K562 (cell line): ENCODE measurements around the gene KRT8. TPM values are rescaled to one million over a fixed set of nuclear protein-coding genes. Genes with fewer than 3 reads are reported as not detected.

Experiments
- ARNT ChIP-seq, 2 experiments: fragments of 450-650 bp; IDR thresholded peaks; 2 replicates each; pipeline ENCODE4 v1.6.1; 2016; ENCODE audit warnings: mild to moderate bottlenecking in 1 of 2
- CC2D1A ChIP-seq: fragments of 450-650 bp; IDR thresholded peaks from 2 replicates; pipeline ENCODE4 v1.6.1; 2017; ENCODE audit warnings: mild to moderate bottlenecking
- CCNT2 ChIP-seq: IDR thresholded peaks from 2 replicates; pipeline ENCODE4 v1.6.1; 2011; ENCODE audit warnings: borderline replicate concordance, low read depth, mild to moderate bottlenecking, moderate library complexity, mixed read lengths, low read length; ENCODE audit not compliant: insufficient read length; ENCODE audit errors: extremely low read depth
- CXXC5 ChIP-seq: fragments of 250-450 bp; sonication (Bioruptor Pico); IDR thresholded peaks from 2 replicates; pipeline ENCODE4 v1.8.0; 2022; ENCODE audit warnings: inconsistent platforms, mild to moderate bottlenecking, moderate library complexity
- DIDO1 ChIP-seq: fragments of 450-650 bp; IDR thresholded peaks from 2 replicates; pipeline ENCODE4 v1.6.1; 2016; ENCODE audit warnings: low read depth, missing biosample characterization, missing genetic modification characterization
- E2F4 ChIP-seq: sonication (generic); formaldehyde crosslinking; IDR thresholded peaks from 2 replicates; pipeline ENCODE4 v1.8.0; 2022; ENCODE audit warnings: mild to moderate bottlenecking, low read depth, missing genetic modification reagents
- EP300 ChIP-seq: IDR thresholded peaks from 2 replicates; pipeline ENCODE4 v1.6.1; 2012; ENCODE audit warnings: low read length, improper control_type of control experiment
- FOS ChIP-seq: IDR thresholded peaks from 3 replicates; pipeline ENCODE4 v1.6.1; 2011; ENCODE audit not compliant: insufficient read length; ENCODE audit errors: extremely low read depth
- GTF3C2 ChIP-seq: IDR thresholded peaks from 3 replicates; pipeline ENCODE4 v1.6.1; 2011; ENCODE audit warnings: borderline replicate concordance, mild to moderate bottlenecking, moderate library complexity; ENCODE audit not compliant: insufficient read length; ENCODE audit errors: extremely low read depth
- HCFC1 ChIP-seq: IDR thresholded peaks from 2 replicates; pipeline ENCODE4 v1.6.1; 2012; ENCODE audit warnings: low read depth, low read length, improper control_type of control experiment
- HDAC3 ChIP-seq: fragments of 450-650 bp; IDR thresholded peaks from 2 replicates; pipeline ENCODE4 v1.6.1; 2018; ENCODE audit warnings: borderline replicate concordance, mild to moderate bottlenecking, moderate library complexity; ENCODE audit not compliant: partially characterized antibody
- MTA3 ChIP-seq: fragments of 450-650 bp; formaldehyde crosslinking; IDR thresholded peaks from 2 replicates; pipeline ENCODE4 v1.6.1; 2017; ENCODE audit warnings: mild to moderate bottlenecking, borderline replicate concordance
- NFIX ChIP-seq: fragments of 250-450 bp; sonication (Bioruptor Pico); IDR thresholded peaks from 2 replicates; pipeline ENCODE4 v1.4.0; 2020; ENCODE audit warnings: low read depth, mild to moderate bottlenecking, moderate library complexity
- NFYB ChIP-seq: IDR thresholded peaks from 2 replicates; pipeline ENCODE4 v1.6.1; 2011; ENCODE audit warnings: mild to moderate bottlenecking, moderate library complexity; ENCODE audit not compliant: insufficient read length; ENCODE audit errors: extremely low read depth
- PML ChIP-seq: IDR thresholded peaks from 2 replicates; pipeline ENCODE4 v1.6.1; 2012; ENCODE audit warnings: low read length, inconsistent platforms
- PTRF ChIP-seq: fragments of 450-650 bp; IDR thresholded peaks from 2 replicates; pipeline ENCODE4 v1.6.1; 2016; ENCODE audit warnings: mild to moderate bottlenecking, missing genetic modification characterization, missing compliant biosample characterization
- RBBP5 ChIP-seq: fragments of 200-600 bp; sonication (generic); IDR thresholded peaks from 2 replicates; pipeline ENCODE4 v1.6.1; 2012; ENCODE audit warnings: borderline replicate concordance, mild to moderate bottlenecking, low read length, control low read depth, inconsistent platforms; ENCODE audit not compliant: insufficient read depth, poor library complexity, severe bottlenecking
- RBM25 ChIP-seq: fragments of 200-400 bp; formaldehyde crosslinking; IDR thresholded peaks from 2 replicates; pipeline ENCODE4 v1.6.1; 2018; ENCODE audit warnings: low read length, low read depth, moderate library complexity; ENCODE audit not compliant: severe bottlenecking
- RFX5 ChIP-seq: IDR thresholded peaks from 2 replicates; pipeline ENCODE4 v1.6.1; 2011; ENCODE audit warnings: low read depth, mild to moderate bottlenecking, improper control_type of control experiment, low read length
- TAL1 ChIP-seq: fragments of 450-650 bp; IDR thresholded peaks from 2 replicates; pipeline ENCODE4 v1.6.1; 2016; ENCODE audit warnings: mild to moderate bottlenecking
- ZNF232 ChIP-seq: sonication (generic); formaldehyde crosslinking; IDR thresholded peaks from 2 replicates; pipeline ENCODE4 v1.8.0; 2022; ENCODE audit warnings: mild to moderate bottlenecking, missing genetic modification reagents
- ZNF311 ChIP-seq: fragments of 250-450 bp; sonication (Bioruptor Pico); IDR thresholded peaks from 2 replicates; pipeline ENCODE4 v1.4.0; 2020; ENCODE audit warnings: mild to moderate bottlenecking, moderate library complexity
- ZNF511 ChIP-seq: sonication (generic); formaldehyde crosslinking; IDR thresholded peaks from 2 replicates; pipeline ENCODE4 v1.8.0; 2022; ENCODE audit warnings: mild to moderate bottlenecking, missing genetic modification reagents
- ZNF778 ChIP-seq: fragments of 450-650 bp; formaldehyde crosslinking; IDR thresholded peaks from 2 replicates; pipeline ENCODE4 v1.4.0; 2020; ENCODE audit warnings: mild to moderate bottlenecking, moderate library complexity
- polyA plus RNA-seq, 8 experiments: library from polyadenylated mRNA; depleted of rRNA in 4 of 8; stranded (reverse) in 5 of 8; unstranded in 3 of 8; fragments of >200 nt; fragmentation: Nextera tagmentation in 2 of 8; fragmentation: Illumina TruSeq in 1 of 8; extraction: Ambion mirVana in 2 of 8; extraction: Trizol in 1 of 8; gene quantifications; 2 replicates each; pipeline versions ENCODE4 v1.2.1 to v1.2.3, GENCODE V29; 2011 to 2014; ENCODE audit warnings: inconsistent platforms in 1 of 8, missing spikeins in 1 of 8
- total RNA-seq, 7 experiments: library from RNA; depleted of rRNA in 6 of 7; stranded (reverse); fragments of >200 nt in 6 of 7; fragmentation: Illumina TruSeq in 2 of 7; extraction: Trizol in 2 of 7; gene quantifications; 2 replicates each; pipeline versions ENCODE4 v1.2.1 to v1.2.3, GENCODE V29; 2011 to 2021; ENCODE audit warnings: low replicate concordance in 1 of 7

Gene KRT8
- total and polyA plus RNA-seq, 9 of the 15 experiments (the other 6 are each of a cell fraction or from before 2014, with no cell fraction given): 41.5 to 661 (median 260) TPM

- no peak for TF ChIP-seq GTF3C2
- peak; percentile 51; the same call in 1 of the 2 replicates for TF ChIP-seq CXXC5 (CRISPR knock-in tag)
- no peak for TF ChIP-seq NFYB
- TF ChIP-seq MTA3: peak; percentile 87; the same call in 1 of the 2 replicates
- no peak for TF ChIP-seq PTRF
- peak; percentile 72; the same call in 1 of the 2 replicates for TF ChIP-seq CC2D1A
- no peak for TF ChIP-seq ZNF232 (CRISPR knock-in tag)
- peak; percentile 49; the same call in 1 of the 2 replicates for TF ChIP-seq PML
- TF ChIP-seq TAL1: peak; percentile 82
- no peak for TF ChIP-seq RFX5
- TF ChIP-seq ZNF511 (CRISPR knock-in tag): 0 out of 2 replicates have a peak, but pooled peaks have one; percentile 32
- peak; percentile 36 for TF ChIP-seq RBBP5
- TF ChIP-seq HDAC3: peak; percentile 66
- peak; percentile 33 for TF ChIP-seq FOS
- TF ChIP-seq ZNF311 (CRISPR knock-in tag): no peak
- no peak for TF ChIP-seq ARNT (IDR thresholded peaks at IDR 0.05)
- TF ChIP-seq NFIX (CRISPR knock-in tag): no peak
- peak; percentile 81 for TF ChIP-seq CCNT2
- no peak for TF ChIP-seq DIDO1 (tag)
- no peak for TF ChIP-seq ZNF778 (CRISPR knock-in tag)
- TF ChIP-seq HCFC1: no peak
- TF ChIP-seq EP300: peak; percentile 84
- TF ChIP-seq RBM25: peak; percentile 44
- no peak for TF ChIP-seq E2F4 (CRISPR knock-in tag)
These were observed 20.2 kb upstream of the KRT8 start (continued) for GRCh38 chr12:52924764-52925716.
